ENCODE results near the gene PCDH19. TPM values are rescaled to one million over a fixed set of nuclear protein-coding genes. Genes with fewer than 3 reads are reported as not detected.

PCDH19 gene
- polyA plus RNA-seq, 1 donor (not counting 4 experiments of a cell fraction or from before 2014, with no cell fraction given), result not detected

DNA sequence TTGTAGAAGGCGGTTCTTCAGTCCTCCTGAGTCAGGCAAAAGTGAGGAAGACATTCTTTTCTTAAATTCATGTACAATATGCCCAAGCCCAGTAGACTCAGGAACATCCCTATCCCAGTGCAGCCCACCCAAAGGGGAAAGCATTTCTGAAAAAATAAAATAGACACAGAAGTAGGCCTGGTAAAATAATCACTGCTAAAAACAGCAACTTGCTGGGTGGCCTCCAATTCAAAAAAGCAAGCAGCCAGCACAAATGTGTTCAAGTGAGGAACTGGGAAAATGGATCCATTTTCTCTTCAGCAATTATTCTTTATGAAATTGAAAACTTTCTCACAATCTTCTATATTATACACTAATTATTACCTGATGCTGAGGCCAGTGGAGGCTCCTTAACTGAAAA, 165.4 kb downstream of the PCDH19 start:
- Histone ChIP-seq H3K9ac (ENCODE audit: control insufficient read depth, extremely low read depth, insufficient read depth, low read length) (no peak overlapping the region), H3K4me2 (ENCODE audit: control insufficient read depth, extremely low read depth, insufficient read depth, low read depth, low read length) (no peak overlapping the region), H3K4me1 (ENCODE audit: control insufficient read depth, extremely low read depth, insufficient read depth, low read length) (no peaks in the 10 kb centered on the region), H3K36me3 (ENCODE audit: control insufficient read depth in 2 of 2, extremely low read depth in 1 of 2, insufficient read depth in 2 of 2, low read length in 2 of 2) (no peaks in the 10 kb centered on the region), H3K79me2 (ENCODE audit: control insufficient read depth, insufficient read depth, low read length) (no peaks in the 10 kb centered on the region), H2AFZ (ENCODE audit: control insufficient read depth, low read length) (no peak overlapping the region), H3K9me1 (ENCODE audit: control insufficient read depth, extremely low read depth, insufficient read depth, low read length) (no peaks in the 10 kb centered on the region), H3K27ac (ENCODE audit: control insufficient read depth, insufficient read depth, low read length) (no peak overlapping the region), H3K9me3 (ENCODE audit: control insufficient read depth, low read depth, low read length) (no peaks in the 10 kb centered on the region), H3K4me3 (ENCODE audit: control insufficient read depth in 2 of 3, extremely low read depth in 1 of 3, insufficient read depth in 2 of 3, low read depth in 1 of 3, low read length in 3 of 3) (no peak overlapping the region), H3K27me3 (ENCODE audit: control insufficient read depth, extremely low read depth, insufficient read depth, low read length) (no peaks in the 10 kb centered on the region), H4K20me1 (ENCODE audit: control insufficient read depth, extremely low read depth, insufficient read depth, low read length) (no peaks in the 10 kb centered on the region)
- FAIRE-seq, result no peak
- DNase-seq (ENCODE audit: low read depth, low spot score), result no peak
- dilution Hi-C loops (cut with MboI; ENCODE audit: extremely low pct_ligation_motif_present, low sequenced_read_pairs), result no loop called here
- TF ChIP-seq EZH2 (IDR thresholded peaks at IDR 0.05; ENCODE audit: low read length), result no peak
- TF ChIP-seq, protein P1, sequence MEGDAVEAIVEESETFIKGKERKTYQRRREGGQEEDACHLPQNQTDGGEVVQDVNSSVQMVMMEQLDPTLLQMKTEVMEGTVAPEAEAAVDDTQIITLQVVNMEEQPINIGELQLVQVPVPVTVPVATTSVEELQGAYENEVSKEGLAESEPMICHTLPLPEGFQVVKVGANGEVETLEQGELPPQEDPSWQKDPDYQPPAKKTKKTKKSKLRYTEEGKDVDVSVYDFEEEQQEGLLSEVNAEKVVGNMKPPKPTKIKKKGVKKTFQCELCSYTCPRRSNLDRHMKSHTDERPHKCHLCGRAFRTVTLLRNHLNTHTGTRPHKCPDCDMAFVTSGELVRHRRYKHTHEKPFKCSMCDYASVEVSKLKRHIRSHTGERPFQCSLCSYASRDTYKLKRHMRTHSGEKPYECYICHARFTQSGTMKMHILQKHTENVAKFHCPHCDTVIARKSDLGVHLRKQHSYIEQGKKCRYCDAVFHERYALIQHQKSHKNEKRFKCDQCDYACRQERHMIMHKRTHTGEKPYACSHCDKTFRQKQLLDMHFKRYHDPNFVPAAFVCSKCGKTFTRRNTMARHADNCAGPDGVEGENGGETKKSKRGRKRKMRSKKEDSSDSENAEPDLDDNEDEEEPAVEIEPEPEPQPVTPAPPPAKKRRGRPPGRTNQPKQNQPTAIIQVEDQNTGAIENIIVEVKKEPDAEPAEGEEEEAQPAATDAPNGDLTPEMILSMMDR (optimal IDR thresholded peaks at IDR 0.05 in 1 of 3, IDR thresholded peaks at IDR 0.05 in 1 of 3, conservative IDR thresholded peaks at IDR 0.05 in 1 of 3; ENCODE audit: extremely low read depth in 1 of 3, insufficient read depth in 2 of 3, low read length in 3 of 3), result no peak

Other genes starting within 250 kb of the PCDH19 start
- gene TNMD, start 174.7 kb upstream of the PCDH19 start, polyA plus RNA-seq, result not detected in 3 replicates
- 17.9 to 24.3 TPM (median 19.2 TPM) in 3 replicates for gene TSPAN6, start 226.5 kb upstream of the PCDH19 start, polyA plus RNA-seq
- 3.9 to 6.1 TPM (median 4.0 TPM) in 3 replicates for gene SRPX2, start 233.9 kb upstream of the PCDH19 start, polyA plus RNA-seq